GM12878 (cell line): ENCODE results near the gene RDM1. TPM values are rescaled to one million over a fixed set of nuclear protein-coding genes. Genes with fewer than 3 reads are reported as not detected.

Experiments
- ATAC-seq: fragments of 200-7000 bp; cut with Tn5 transposase; 3 replicates; pipeline ENCODE4 v1.9.1; 2020; ENCODE audit warnings: mild to moderate bottlenecking, moderate library complexity
- BruUV-seq: library from RNA; stranded (reverse); fragments of 400-500 nt; replicated peaks from 2 replicates; lab custom pipeline; 2021; lab: Mats Ljungman, UMichigan
- CTCF ChIA-PET: fragments of 300-600 bp; sonication (Branson Sonifier 250); formaldehyde crosslinking; extraction: SDS; loops from one replicate; lab custom pipeline; 2021; ENCODE audit warnings: inconsistent platforms; lab: Yijun Ruan, JAX
- POLR2A ChIA-PET: fragments of 350-600 bp; formaldehyde crosslinking; extraction: SDS; loops from one replicate; lab custom pipeline; 2021; ENCODE audit warnings: inconsistent platforms; lab: Charles Lee
- RAD21 ChIA-PET: fragments of 300-600 bp; sonication (Branson Sonifier 250); formaldehyde crosslinking; loops from one replicate; lab custom pipeline; 2023; ENCODE audit warnings: antibody characterized with exemption; ENCODE audit not compliant: unreplicated experiment; lab: Charles Lee
- SMC1A ChIA-PET: fragments of 300-600 bp; sonication (Branson Sonifier 250); formaldehyde crosslinking; loops from one replicate; lab custom pipeline; 2023; ENCODE audit not compliant: unreplicated experiment, uncharacterized antibody; lab: Charles Lee
- DNase-seq: peaks from one replicate; pipeline ENCODE4 v3.0.0-alpha.2; 2011; ENCODE audit warnings: low read depth, low spot score
- FAIRE-seq: peaks from 3 replicates; lab custom pipeline; 2011; peaks lifted over from hg19 to GRCh38; lab: Jason Lieb, UNC
- H2AFZ ChIP-seq: 2 replicates; pipeline ENCODE4 v1.6.0; 2011; ENCODE audit warnings: low read depth, low read length, control low read depth; ENCODE audit not compliant: control insufficient read depth
- H3K27ac ChIP-seq: 2 replicates; pipeline ENCODE4 v1.5.1; 2011; ENCODE audit warnings: control low read depth; ENCODE audit not compliant: control insufficient read depth, insufficient read depth
- H3K27me3 ChIP-seq, 2 experiments: replicated peaks in 1 of 2; 2 replicates each; pipeline versions ENCODE4 v1.6.0 to v1.6.1; 2011; ENCODE audit warnings: low read length in 1 of 2; ENCODE audit not compliant: control insufficient read depth in 2 of 2, insufficient read depth in 2 of 2
- H3K36me3 ChIP-seq, 2 experiments: 2 replicates each; pipeline ENCODE4 v1.5.1; 2011; ENCODE audit warnings: low read length in 1 of 2; ENCODE audit not compliant: control insufficient read depth in 2 of 2, insufficient read depth in 2 of 2
- H3K4me1 ChIP-seq: 2 replicates; pipeline ENCODE4 v1.6.1; 2011; ENCODE audit warnings: mild to moderate bottlenecking, low read length, moderate library complexity, mixed read lengths; ENCODE audit not compliant: control insufficient read depth, insufficient read depth
- H3K4me2 ChIP-seq: 2 replicates; pipeline ENCODE4 v1.6.0; 2011; ENCODE audit warnings: control low read depth; ENCODE audit not compliant: control insufficient read depth, insufficient read depth
- H3K4me3 ChIP-seq: fragments of 200-600 bp; sonication (generic); 2 replicates; pipeline ENCODE4 v1.5.1; 2016
- H3K79me2 ChIP-seq: 2 replicates; pipeline ENCODE4 v1.6.0; 2011; ENCODE audit warnings: low read length; ENCODE audit not compliant: control insufficient read depth, insufficient read depth
- H3K9ac ChIP-seq: 2 replicates; pipeline ENCODE4 v1.8.0; 2011; ENCODE audit warnings: low read length, control low read depth, mixed read lengths; ENCODE audit not compliant: control insufficient read depth, insufficient read depth
- H3K9me3 ChIP-seq: replicated peaks from 3 replicates; pipeline ENCODE4 v1.5.1; 2011; ENCODE audit warnings: mild to moderate bottlenecking, low read length; ENCODE audit not compliant: control insufficient read depth, insufficient read depth
- H4K20me1 ChIP-seq: 2 replicates; pipeline ENCODE4 v1.6.0; 2011; ENCODE audit not compliant: control insufficient read depth, insufficient read depth
- ELK1 ChIP-seq: IDR thresholded peaks from 2 replicates; pipeline ENCODE4 v1.6.1; 2012; ENCODE audit warnings: low read depth, low read length, improper control_type of control experiment
- ETV6 ChIP-seq, 2 experiments: fragments of 450-650 bp in 1 of 2; IDR thresholded peaks in 1 of 2; conservative IDR thresholded peaks in 1 of 2; 2 replicates each; pipeline ENCODE4 v1.6.1; 2014; ENCODE audit warnings: antibody characterized with exemption in 1 of 2, borderline replicate concordance in 1 of 2, low read depth in 1 of 2, mild to moderate bottlenecking in 1 of 2, moderate library complexity in 1 of 2
- GATAD2B ChIP-seq: fragments of 450-650 bp; conservative IDR thresholded peaks from 2 replicates; pipeline ENCODE4 v1.6.1; 2017; ENCODE audit warnings: low read depth, mild to moderate bottlenecking, moderate library complexity
- IKZF2 ChIP-seq, 2 experiments: fragments of 450-650 bp; IDR thresholded peaks; 2 replicates each; pipeline ENCODE4 v1.6.1; 2017; ENCODE audit warnings: mild to moderate bottlenecking in 2 of 2, moderate library complexity in 2 of 2
- KAT2A ChIP-seq: conservative IDR thresholded peaks from 2 replicates; pipeline ENCODE4 v1.6.1; 2011; ENCODE audit warnings: low read depth, low read length; ENCODE audit not compliant: control insufficient read depth
- MEF2B ChIP-seq: fragments of 450-650 bp; IDR thresholded peaks from 2 replicates; pipeline ENCODE4 v1.6.1; 2018; ENCODE audit warnings: mild to moderate bottlenecking, moderate library complexity; ENCODE audit not compliant: partially characterized antibody, poor library complexity, severe bottlenecking
- NFIC ChIP-seq: IDR thresholded peaks from 2 replicates; pipeline ENCODE4 v1.6.1; 2012; ENCODE audit warnings: low read depth, mild to moderate bottlenecking, inconsistent platforms, low read length, moderate library complexity
- NR2C2 ChIP-seq: IDR thresholded peaks from 2 replicates; pipeline ENCODE4 v1.6.1; 2011; ENCODE audit warnings: borderline replicate concordance, low read depth; ENCODE audit not compliant: control insufficient read depth, insufficient read length
- NR2F1 ChIP-seq: fragments of 450-650 bp; conservative IDR thresholded peaks from 2 replicates; pipeline ENCODE4 v1.6.1; 2017; ENCODE audit warnings: mild to moderate bottlenecking
- PAX5 ChIP-seq: IDR thresholded peaks from 2 replicates; pipeline ENCODE4 v1.6.1; 2011; ENCODE audit warnings: low read depth, low read length, borderline replicate concordance
- PAX8 ChIP-seq: fragments of 450-650 bp; IDR thresholded peaks from 2 replicates; pipeline ENCODE4 v1.6.1; 2017; ENCODE audit warnings: mild to moderate bottlenecking, moderate library complexity
- POLR2AphosphoS5 ChIP-seq: IDR thresholded peaks from 2 replicates; pipeline ENCODE4 v1.6.1; 2011; ENCODE audit warnings: mild to moderate bottlenecking, low read length, inconsistent platforms
- RAD51 ChIP-seq: fragments of 450-650 bp; IDR thresholded peaks from 2 replicates; pipeline ENCODE4 v1.6.1; 2016; ENCODE audit warnings: moderate library complexity, mild to moderate bottlenecking, inconsistent platforms
- RCOR1 ChIP-seq: conservative IDR thresholded peaks from 2 replicates; pipeline ENCODE4 v1.6.1; 2012; ENCODE audit warnings: low read depth, low read length, improper control_type of control experiment
- RUNX3 ChIP-seq: IDR thresholded peaks from 2 replicates; pipeline ENCODE4 v1.6.1; 2012; ENCODE audit warnings: low read length, inconsistent platforms
- SREBF2 ChIP-seq: IDR thresholded peaks from 2 replicates; pipeline ENCODE4 v1.6.1; 2012; ENCODE audit warnings: mild to moderate bottlenecking, low read length
- SUZ12 ChIP-seq: fragments of 200-600 bp; sonication (generic); IDR thresholded peaks from one replicate; pipeline ENCODE4 v1.6.1; 2018; ENCODE audit warnings: antibody characterized with exemption, mild to moderate bottlenecking; ENCODE audit not compliant: unreplicated experiment
- WGBS: methylation state at CpG from one replicate; pipeline ENCODE4 v1.1.6; 2016; ENCODE audit warnings: low lambda C conversion rate; ENCODE audit not compliant: insufficient replicate concordance, insufficient coverage; ENCODE audit errors: missing lambda C conversion rate; 5-methylcytosine and 5-hydroxymethylcytosine counted together
- in situ Hi-C: fragments of 300-500 bp; cut with MboI; formaldehyde crosslinking; loops from 9 replicates; pipeline ENCODE4 v1.14.3; 2018; ENCODE audit warnings: mixed read lengths
- intact Hi-C: fragments of 100-400 bp; cut with micrococcal nuclease; formaldehyde crosslinking; loops from one replicate; pipeline ENCODE4 v1.14.2; 2022; ENCODE audit not compliant: unreplicated experiment
- polyA plus RNA-seq, 11 experiments: library from polyadenylated mRNA; depleted of rRNA in 4 of 11; unstranded in 6 of 11; stranded (reverse) in 5 of 11; fragments of >200 nt; fragmentation: Nextera tagmentation in 4 of 11; fragmentation: Illumina TruSeq in 1 of 11; extraction: Ambion mirVana in 4 of 11; extraction: Trizol in 1 of 11; gene quantifications; 1 replicate in 1 of 11; 2 replicates in 10 of 11; pipeline versions ENCODE4 v1.2.1 to v1.2.3, GENCODE V29; 2011 to 2016; ENCODE audit warnings: inconsistent platforms in 2 of 11, missing spikeins in 2 of 11, low read depth in 1 of 11
- total RNA-seq, 4 experiments: library from RNA; depleted of rRNA in 3 of 4; stranded (reverse); fragments of >200 nt in 3 of 4; fragmentation: Illumina TruSeq in 1 of 4; extraction: Trizol in 1 of 4; gene quantifications; 2 replicates each; pipeline versions ENCODE4 v1.2.1 to v1.2.3, GENCODE V29; 2013 to 2021

RDM1 gene
- total and polyA plus RNA-seq, 10 of the 15 experiments (the other 5 are each of a cell fraction or from before 2014, with no cell fraction given) = 5.7 to 18.4 (median 10.7) TPM

GRCh38 chr17:35944151-35944550, 13.6 kb upstream of the RDM1 start:
- no peaks in the 10 kb centered on the region for H3K9me3 ChIP-seq
- H4K20me1 ChIP-seq = no peaks in the 10 kb centered on the region
- SMC1A ChIA-PET = interaction anchor here (1.1 to 1.9 kb wide), 4 partner anchors 9 to 102 kb away, joined by 3 to 8 read pairs (median 4); no protein-coding TSS in a partner anchor
- H3K4me1 ChIP-seq = no peaks in the 10 kb centered on the region
- CTCF ChIA-PET = interaction anchor here (2.4 kb wide), 1 partner anchor 95 kb away, joined by 8 read pairs; no protein-coding TSS in a partner anchor
- H3K4me2 ChIP-seq = no peak overlapping the region
- 49% methylated on average over 4 of the region's 4 CpGs for WGBS
- DNase-seq = no peak
- POLR2A ChIA-PET = no interaction called here
- no peak for ATAC-seq
- intact Hi-C loops (no loop called here), in situ Hi-C loops (no loop called here)
- H3K27ac ChIP-seq = no peak overlapping the region
- no peak for FAIRE-seq
- no peak overlapping the region for H3K9ac ChIP-seq
- RAD21 ChIA-PET = no interaction called here
- no peaks in the 10 kb centered on the region for H3K79me2 ChIP-seq
- no TSS peak for BruUV-seq
- H3K4me3 ChIP-seq = no peak overlapping the region
- TF ChIP-seq NFIC (no peak), ELK1 (no peak)
- TF ChIP-seq, all 136 proteins: peak for 0
- Histone ChIP-seq H3K36me3 (no peaks in the 10 kb centered on the region), H2AFZ (no peak overlapping the region), H3K27me3 (no peaks in the 10 kb centered on the region)

GRCh38 chr17:35943537-35943936, 13.0 kb upstream of the RDM1 start, which contains the start of gene LYZL6:
LYZL6 (minus strand) TSS chr17:35943713; CDS start chr17:35939356, 4,357 bp downstream.
- ChIA-PET SMC1A (interaction anchor here (0.7 to 1.9 kb wide), 7 partner anchors 10 to 101 kb away, joined by 3 to 8 read pairs (median 4); no protein-coding TSS in a partner anchor), RAD21 (no interaction called here), POLR2A (no interaction called here), CTCF (interaction anchor here (0.6 to 2.4 kb wide), 7 partner anchors 10 to 591 kb away, joined by 3 to 8 read pairs (median 3); partner anchors contain the start of genes MYO19, PIGW and RDM1)
- ATAC-seq (no peak), DNase-seq (no peak), FAIRE-seq (no peak)
- Histone ChIP-seq H3K9me3 (no peaks in the 10 kb centered on the region), H4K20me1 (no peaks in the 10 kb centered on the region), H3K4me3 (no peak within 1 kb of the TSS), H3K9ac (no peak within 1 kb of the TSS), H3K79me2 (no peaks in the 10 kb centered on the region), H3K27me3 (no peaks in the 10 kb centered on the region), H3K4me1 (no peaks in the 10 kb centered on the region), H3K4me2 (no peak within 1 kb of the TSS), H3K27ac (no peak within 1 kb of the TSS), H2AFZ (no peak within 1 kb of the TSS), H3K36me3 (no peaks in the 10 kb centered on the region)
- intact Hi-C loops = no loop called here
- BruUV-seq = no TSS peak
- WGBS = 0% methylated on average over 2 of the region's 2 CpGs
- in situ Hi-C loops = no loop called here
- TF ChIP-seq PAX5 (no peak), SUZ12 (no peak), KAT2A (no peak), GATAD2B (no peak), MEF2B (no peak), PAX8 (no peak), NR2F1 (no peak), ETV6 (conservative IDR thresholded peaks at IDR 0.05 in 1 of 2, IDR thresholded peaks at IDR 0.05 in 1 of 2; ENCODE audit: borderline replicate concordance in 1 of 2, low read depth in 1 of 2) (no peak), IKZF2 (IDR thresholded peaks at IDR 0.05) (no peak), RAD51 (no peak), SREBF2 (no peak), RCOR1 (no peak), NR2C2 (no peak), POLR2AphosphoS5 (no peak), RUNX3 (no peak)
